ENCODE results near the gene CCZ1B. TPM values are rescaled to one million over a fixed set of nuclear protein-coding genes. Genes with fewer than 3 reads are reported as not detected.
"Not testable (repeated sequence)": the region's sequence is repeated elsewhere in the genome, so short reads cannot be mapped to it uniquely, and the experiment has no call there.

The CCZ1B gene
- total RNA-seq, 1 experiment from 2014 or later, result 77.0 TPM

- WGBS (ENCODE audit: extremely low coverage, insufficient read length, low lambda C conversion rate), result no CpG with 5 or more reads among the region's 8 CpGs
- H3K23me2 ChIP-seq (ENCODE audit: insufficient read length, low read depth, low read length, poor library complexity, severe bottlenecking), result not testable (repeated sequence)
These were observed 28.0 kb downstream of the CCZ1B start for GRCh38 chr7:6798047-6798446.

GRCh38 chr7:6797218-6797617 lies 28.9 kb downstream of the CCZ1B start:
- not testable (repeated sequence) for H3K23ac ChIP-seq (ENCODE audit: insufficient read length, low read depth, low read length); H3K9me3 ChIP-seq (ENCODE audit: control insufficient read depth, low read depth, low read length); H2BK12ac ChIP-seq (ENCODE audit: insufficient read length, low read depth, low read length); H3K4me3 Mint-ChIP-seq; H3K9me3 Mint-ChIP-seq; H3K4me2 ChIP-seq (ENCODE audit: insufficient read depth, insufficient read length, low read length); H2BK120ac ChIP-seq (ENCODE audit: low read depth, low read length, poor library complexity, severe bottlenecking); H3K14ac ChIP-seq (ENCODE audit: insufficient read depth, low read length); H3K27me3 ChIP-seq (ENCODE audit: insufficient read depth, low read length); H3K36me3 Mint-ChIP-seq (ENCODE audit: insufficient read depth in 1 of 3, low read depth in 3 of 3); DNase-seq; H3K4me1 ChIP-seq (ENCODE audit: insufficient read depth, low read length); H4K20me1 ChIP-seq (ENCODE audit: control insufficient read depth, insufficient read depth, insufficient read length); H4K8ac ChIP-seq (replicated peaks; ENCODE audit: insufficient read length, low read depth, low read length); H4K5ac ChIP-seq (ENCODE audit: insufficient read length, low read depth, low read length); H3K79me2 ChIP-seq (ENCODE audit: insufficient read depth, low read length); H2AK5ac ChIP-seq (ENCODE audit: insufficient read length, low read length); H2AFZ ChIP-seq (ENCODE audit: low read length); H3T11ph ChIP-seq (ENCODE audit: low read length); H3K18ac ChIP-seq (ENCODE audit: insufficient read length, low read depth, low read length); H2BK5ac ChIP-seq (ENCODE audit: insufficient read length, low read length); H2BK20ac ChIP-seq (ENCODE audit: low read depth, low read length, poor library complexity, severe bottlenecking); H3K23me2 ChIP-seq (ENCODE audit: insufficient read length, low read depth, low read length, poor library complexity, severe bottlenecking); H2BK15ac ChIP-seq (ENCODE audit: low read depth, low read length); H3K27me3 Mint-ChIP-seq (ENCODE audit: low read depth); H3K4me1 Mint-ChIP-seq; H3K56ac ChIP-seq (ENCODE audit: insufficient read length, low read depth, low read length); H3K9ac ChIP-seq (ENCODE audit: extremely low read depth, insufficient read length, low read length); H3K4ac ChIP-seq (ENCODE audit: low read depth, low read length); H4K91ac ChIP-seq (ENCODE audit: insufficient read length, low read depth, low read length); H3K27ac ChIP-seq (ENCODE audit: insufficient read length, low read depth, low read length); H3K79me1 ChIP-seq (ENCODE audit: insufficient read depth, low read depth, low read length, poor library complexity, severe bottlenecking); H3K27ac Mint-ChIP-seq
- WGBS (ENCODE audit: extremely low coverage, insufficient read length, low lambda C conversion rate), result no CpG with 5 or more reads among the region's 5 CpGs

More at GRCh38 chr7:6798047-6798446, 28.0 kb downstream of the CCZ1B start:
- not testable (repeated sequence) for H3K27me3 ChIP-seq (ENCODE audit: insufficient read depth, low read length); H2BK20ac ChIP-seq (ENCODE audit: low read depth, low read length, poor library complexity, severe bottlenecking); H3T11ph ChIP-seq (ENCODE audit: low read length); H3K9me3 Mint-ChIP-seq; H2AK5ac ChIP-seq (ENCODE audit: insufficient read length, low read length); H2AFZ ChIP-seq (ENCODE audit: low read length); H3K4me3 Mint-ChIP-seq; H4K5ac ChIP-seq (ENCODE audit: insufficient read length, low read depth, low read length); H2BK15ac ChIP-seq (ENCODE audit: low read depth, low read length); H3K9ac ChIP-seq (ENCODE audit: extremely low read depth, insufficient read length, low read length); H3K9me3 ChIP-seq (ENCODE audit: control insufficient read depth, low read depth, low read length); H4K91ac ChIP-seq (ENCODE audit: insufficient read length, low read depth, low read length); DNase-seq; H3K27ac Mint-ChIP-seq; H3K56ac ChIP-seq (ENCODE audit: insufficient read length, low read depth, low read length); H3K79me1 ChIP-seq (ENCODE audit: insufficient read depth, low read depth, low read length, poor library complexity, severe bottlenecking); H2BK5ac ChIP-seq (ENCODE audit: insufficient read length, low read length); H3K4ac ChIP-seq (ENCODE audit: low read depth, low read length); H3K4me1 Mint-ChIP-seq; H3K4me1 ChIP-seq (ENCODE audit: insufficient read depth, low read length); H4K20me1 ChIP-seq (ENCODE audit: control insufficient read depth, insufficient read depth, insufficient read length); H3K23ac ChIP-seq (ENCODE audit: insufficient read length, low read depth, low read length); H3K4me2 ChIP-seq (ENCODE audit: insufficient read depth, insufficient read length, low read length); H2BK120ac ChIP-seq (ENCODE audit: low read depth, low read length, poor library complexity, severe bottlenecking); H3K27me3 Mint-ChIP-seq (ENCODE audit: low read depth); H3K27ac ChIP-seq (ENCODE audit: insufficient read length, low read depth, low read length); H2BK12ac ChIP-seq (ENCODE audit: insufficient read length, low read depth, low read length); H3K18ac ChIP-seq (ENCODE audit: insufficient read length, low read depth, low read length); H4K8ac ChIP-seq (replicated peaks; ENCODE audit: insufficient read length, low read depth, low read length); H3K14ac ChIP-seq (ENCODE audit: insufficient read depth, low read length); H3K36me3 Mint-ChIP-seq (ENCODE audit: insufficient read depth in 1 of 3, low read depth in 3 of 3); H3K79me2 ChIP-seq (ENCODE audit: insufficient read depth, low read length)

All from H9 (cell line).